ENCODE results near the gene SEMA4C. TPM values are rescaled to one million over a fixed set of nuclear protein-coding genes. Genes with fewer than 3 reads are reported as not detected.

SEMA4C gene
- total RNA-seq, 1 experiment from 2014 or later = 118 TPM

- no peak for DNase-seq (ENCODE audit: low read depth)
Measured at GRCh38 chr2:96821113-96821675, 48.7 kb downstream of the SEMA4C start.

DNA sequence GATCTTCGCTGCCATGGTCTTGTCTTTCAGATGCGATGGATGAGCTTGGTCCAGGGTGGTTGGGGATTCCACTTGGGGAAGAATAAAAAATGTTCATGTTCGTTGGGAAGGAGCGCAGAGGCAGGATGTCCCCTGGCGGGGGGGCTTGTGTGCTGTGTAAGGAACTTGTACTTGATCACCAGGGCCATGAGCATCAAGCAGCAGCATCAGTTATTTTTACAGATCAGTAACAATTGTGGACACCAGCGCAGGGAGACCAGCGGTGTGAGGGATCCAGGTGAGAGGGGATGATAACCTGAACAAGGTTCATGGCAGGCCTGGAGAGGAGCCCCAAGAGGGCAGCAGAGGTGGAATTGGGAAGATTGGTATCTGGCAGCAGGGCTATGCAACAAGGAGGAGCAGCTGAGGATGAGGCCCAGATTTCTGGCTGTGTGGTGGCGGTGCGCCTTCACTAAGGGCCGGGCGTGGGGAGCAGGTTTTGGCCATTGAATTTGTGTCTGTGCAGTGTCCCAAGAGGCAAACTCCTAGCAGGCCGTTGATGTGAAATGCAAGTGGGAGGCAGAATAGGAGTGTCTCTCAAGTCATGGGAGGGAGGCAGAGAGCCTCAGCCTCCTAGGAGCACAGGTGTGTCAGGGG lies 49.9 kb downstream of the SEMA4C start:
- DNase-seq (ENCODE audit: low read depth) = no peak

DNA sequence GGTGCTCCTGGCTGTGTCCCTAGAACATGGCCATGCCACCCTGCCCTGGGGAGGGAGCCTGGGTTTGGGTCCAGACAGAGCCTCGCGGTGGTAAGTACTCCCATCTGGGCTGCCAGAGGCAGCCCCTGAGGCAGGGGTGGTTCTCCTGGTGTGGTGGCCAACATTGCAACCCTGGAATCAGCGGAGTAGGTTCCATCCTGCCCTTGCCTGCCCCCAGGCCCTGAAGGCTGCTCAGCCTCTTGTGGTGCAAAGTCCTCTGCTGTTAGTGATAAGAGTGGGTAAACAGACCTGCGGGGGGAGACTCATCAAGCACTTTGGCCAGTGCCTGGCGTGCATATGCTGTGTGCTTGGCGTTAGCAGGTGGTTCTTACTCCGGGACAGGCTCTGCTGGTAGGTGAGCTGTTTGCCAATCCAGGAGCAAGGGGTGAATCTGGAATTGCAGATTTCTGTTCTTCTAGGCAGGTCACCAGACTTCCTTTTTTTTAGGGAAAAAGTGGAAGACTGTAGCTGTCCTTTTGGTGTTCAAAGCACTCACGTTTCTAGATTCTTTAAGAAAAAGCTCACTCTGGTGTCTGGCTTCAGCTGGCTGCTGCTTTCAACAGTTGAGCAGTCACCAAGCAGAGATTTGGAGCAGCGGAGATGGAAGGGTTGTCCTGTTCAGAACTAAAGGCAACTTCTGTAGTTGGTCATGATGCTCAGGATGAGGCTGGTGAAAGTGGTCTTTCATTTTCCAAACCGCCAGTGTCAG lies 50.6 kb downstream of the SEMA4C start:
- DNase-seq (ENCODE audit: low read depth) = no peak

DNA sequence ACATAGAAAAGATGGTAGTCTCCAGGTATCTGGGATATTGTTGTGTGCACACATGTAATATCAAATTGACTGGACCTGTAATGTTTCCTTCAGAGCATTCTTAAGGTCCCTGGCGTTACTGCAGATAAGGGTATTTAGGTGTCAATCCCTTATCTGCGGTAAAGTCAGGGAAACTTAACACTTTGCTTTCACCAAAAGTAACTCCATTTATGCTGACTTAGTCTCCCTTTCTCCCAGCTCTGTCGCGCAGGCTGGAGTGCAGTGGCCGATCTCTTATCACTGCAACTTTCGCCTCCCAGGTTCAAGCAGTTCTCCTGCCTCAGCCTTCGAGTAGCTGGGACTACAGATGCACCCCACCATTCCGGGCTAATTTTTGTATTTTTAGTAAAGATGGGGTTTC lies 52.0 kb downstream of the SEMA4C start:
- DNase-seq (ENCODE audit: low read depth) = no peak

- peak; percentile 7 for DNase-seq (ENCODE audit: low read depth)
Measured at GRCh38 chr2:96816836-96817702, 52.8 kb downstream of the SEMA4C start.

GRCh38 chr2:96816127-96816835 lies 53.6 kb downstream of the SEMA4C start, which contains the start of gene CNNM3:
CNNM3 (plus strand) TSS chr2:96816268; CDS start chr2:96816278, 10 bp downstream.
- peak; percentile 87 for DNase-seq (ENCODE audit: low read depth)

GRCh38 chr2:96815326-96816126 lies 54.4 kb downstream of the SEMA4C start:
- DNase-seq (ENCODE audit: low read depth) = peak; percentile 29

GRCh38 chr2:96813656-96814055 lies 56.2 kb downstream of the SEMA4C start:
- no peak for DNase-seq (ENCODE audit: low read depth)

GRCh38 chr2:96811917-96812316 lies 58.0 kb downstream of the SEMA4C start:
- peak; percentile 64 for DNase-seq (ENCODE audit: low read depth)

- DNase-seq (ENCODE audit: low read depth) = no peak
Measured at GRCh38 chr2:96810783-96811192, 59.1 kb downstream of the SEMA4C start.

- DNase-seq (ENCODE audit: low read depth) = no peak
Measured at GRCh38 chr2:96809951-96810782, 59.7 kb downstream of the SEMA4C start.

Other genes starting within 250 kb of the SEMA4C start
- 23.8 and 27.8 TPM in 2 replicates for gene KANSL3, start 231.8 kb downstream of the SEMA4C start, total RNA-seq (2014; rRNA removed)
- not detected in 2 replicates for gene FER1L5, start 227.3 kb downstream of the SEMA4C start, total RNA-seq (2014; rRNA removed)
- gene LMAN2L, start 130.0 kb downstream of the SEMA4C start, total RNA-seq (2014; rRNA removed) = 20.8 and 21.5 TPM in 2 replicates
- 2.8 and 2.9 TPM in 2 replicates for gene CNNM4, start 109.2 kb downstream of the SEMA4C start, total RNA-seq (2014; rRNA removed)
- 3.2 and 3.4 TPM in 2 replicates for gene CNNM3, start 53.8 kb downstream of the SEMA4C start, total RNA-seq (2014; rRNA removed)
- gene ANKRD23, start 26.1 kb downstream of the SEMA4C start, total RNA-seq (2014; rRNA removed) = 1.0 and 2.6 TPM in 2 replicates
- 13.2 and 18.4 TPM in 2 replicates for gene ANKRD39, start 12.1 kb downstream of the SEMA4C start, total RNA-seq (2014; rRNA removed)
- 1.7 and 5.3 TPM in 2 replicates for gene FAM178B, start 116.5 kb upstream of the SEMA4C start, total RNA-seq (2014; rRNA removed)
- 0.23 and 1.3 TPM in 2 replicates for gene FAHD2B, start 224.8 kb upstream of the SEMA4C start, total RNA-seq (2014; rRNA removed)
- gene ANKRD36, start 243.1 kb upstream of the SEMA4C start, total RNA-seq (2014; rRNA removed) = 9.6 and 11.6 TPM in 2 replicates

Data from LHCN-M2 (cell line).